Large intestine (tissue), 3 donors: ENCODE measurements around the gene TTC22. TPM values are rescaled to one million over a fixed set of nuclear protein-coding genes. Genes with fewer than 3 reads are reported as not detected.

Experiments used
- DNase-seq, 2 donors: peaks; one replicate each; pipeline versions ENCODE4 v3.0.0 to v3.0.0-alpha.2; 2013
- H3K27ac ChIP-seq: one replicate; pipeline ENCODE4 v1.5.1; 2013; ENCODE audit warnings: low read length
- H3K27me3 ChIP-seq: 2 replicates; pipeline ENCODE4 v1.6.1; 2013; ENCODE audit warnings: low read length; ENCODE audit not compliant: control insufficient read depth, insufficient read depth
- H3K36me3 ChIP-seq: 2 replicates; pipeline ENCODE4 v1.6.1; 2013; ENCODE audit warnings: low read length; ENCODE audit not compliant: control insufficient read depth, insufficient read depth
- H3K4me1 ChIP-seq: one replicate; pipeline ENCODE4 v1.6.1; 2013; ENCODE audit warnings: low read length; ENCODE audit not compliant: control insufficient read depth, insufficient read depth
- H3K4me3 ChIP-seq: one replicate; pipeline ENCODE4 v1.5.1; 2013; ENCODE audit warnings: low read length
- H3K9me3 ChIP-seq: one replicate; pipeline ENCODE4 v1.6.1; 2013; ENCODE audit warnings: mild to moderate bottlenecking, low read depth, low read length, moderate library complexity; ENCODE audit not compliant: control insufficient read depth
- WGBS: methylation state at CpG from one replicate; pipeline ENCODE4 v1.1.5; 2013; ENCODE audit warnings: low lambda C conversion rate; ENCODE audit not compliant: insufficient coverage; 5-methylcytosine and 5-hydroxymethylcytosine counted together
- polyA plus RNA-seq: library from polyadenylated mRNA; unstranded; fragments of 120-200 nt; gene quantifications from one replicate; pipeline ENCODE4 v1.2.1, GENCODE V29; 2013

Gene TTC22
- polyA plus RNA-seq, 1 donor, result 28.2 TPM

DNA sequence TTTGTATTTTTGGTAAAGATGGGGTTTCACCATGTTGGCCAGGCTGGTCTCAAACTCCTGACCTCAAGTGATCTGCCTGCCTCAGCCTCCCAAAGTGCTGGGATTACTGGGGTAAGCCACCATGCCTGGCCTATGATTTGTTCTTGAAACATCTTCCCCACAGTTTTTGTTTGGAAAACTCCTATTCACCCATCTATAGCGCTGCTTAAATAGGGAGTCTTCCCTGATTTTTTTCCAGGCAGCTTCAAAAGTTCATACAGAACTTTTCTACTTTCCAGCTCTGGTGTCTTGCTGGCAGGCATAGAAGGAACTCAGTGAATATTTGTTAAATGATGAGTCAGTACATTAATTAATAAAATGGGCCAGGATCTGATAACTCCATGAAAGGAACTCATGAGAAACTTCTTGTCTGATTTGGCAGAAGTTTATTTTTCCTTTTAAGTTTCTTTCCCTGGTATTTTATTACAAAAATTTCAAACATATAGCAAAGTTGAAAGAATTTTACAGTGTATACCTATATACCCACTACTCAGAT is 33.0 kb upstream of the TTC22 start:
- Histone ChIP-seq H3K9me3 (peaks cover 14% of the 10 kb centered on the region), H3K4me1 (no peaks in the 10 kb centered on the region), H3K27ac (no peak overlapping the region), H3K4me3 (no peak overlapping the region), H3K27me3 (no peaks in the 10 kb centered on the region), H3K36me3 (no peaks in the 10 kb centered on the region)
- no CpG with 5 or more reads among the region's 1 CpG for WGBS
- no peak for DNase-seq

DNA sequence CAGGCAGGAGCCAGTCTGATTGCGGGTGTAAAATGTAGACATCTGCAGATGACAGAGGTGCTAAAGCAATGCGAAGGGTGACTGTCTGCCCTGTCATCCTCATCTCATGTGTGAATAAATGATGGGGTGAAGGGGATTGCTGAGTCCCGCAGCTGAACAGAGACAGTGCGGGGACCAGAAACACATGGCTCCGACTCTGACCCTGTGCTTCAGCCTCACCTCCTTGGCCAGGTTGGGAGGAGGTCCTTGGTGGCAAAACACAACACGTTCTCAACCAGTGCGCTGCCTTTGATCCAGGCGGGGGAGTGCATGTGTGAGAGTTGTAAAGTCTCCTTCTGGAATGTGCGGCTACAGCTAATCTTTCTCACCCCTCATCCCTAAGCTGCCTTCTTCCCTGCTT is 32.0 kb upstream of the TTC22 start:
- Histone ChIP-seq H3K4me1 (no peaks in the 10 kb centered on the region), H3K27ac (no peak overlapping the region), H3K9me3 (peaks cover 21% of the 10 kb centered on the region), H3K27me3 (no peaks in the 10 kb centered on the region), H3K36me3 (no peaks in the 10 kb centered on the region), H3K4me3 (no peak overlapping the region)
- WGBS, result no CpG with 5 or more reads among the region's 9 CpGs
- no peak for DNase-seq

DNA sequence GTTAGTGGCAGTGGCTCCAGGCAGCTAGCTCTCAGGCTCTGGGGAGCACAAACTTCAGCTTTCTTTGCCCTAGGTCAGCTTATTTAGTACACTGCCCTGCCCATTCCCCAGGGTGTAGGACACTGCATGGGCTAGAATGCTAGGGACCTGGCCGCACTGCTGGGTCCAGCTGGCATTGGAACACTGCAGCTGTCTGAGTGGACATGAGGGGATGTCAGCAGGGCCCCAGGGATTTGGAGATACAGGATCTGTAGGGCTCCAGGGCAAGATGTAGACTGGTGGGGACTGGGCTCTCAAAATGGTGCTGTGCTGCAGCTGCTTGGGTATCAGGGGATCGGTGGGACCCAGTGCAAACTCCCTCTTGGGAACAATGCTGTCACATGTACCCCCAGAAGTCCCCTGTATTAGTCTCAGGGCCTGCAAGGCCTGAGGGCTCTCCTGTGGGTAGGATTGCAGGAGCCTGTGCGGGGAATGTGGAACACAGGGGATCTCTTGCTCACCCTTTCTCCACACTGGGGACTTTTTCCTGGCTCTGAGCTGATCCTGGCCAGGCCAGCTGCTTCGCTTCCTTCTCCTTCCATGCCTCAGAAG is 25.2 kb upstream of the TTC22 start:
- no CpG with 5 or more reads among the region's 4 CpGs for WGBS
- Histone ChIP-seq H3K27me3 (no peaks in the 10 kb centered on the region), H3K9me3 (peaks cover 48% of the 10 kb centered on the region), H3K4me1 (no peaks in the 10 kb centered on the region), H3K36me3 (peaks cover 6% of the 10 kb centered on the region), H3K4me3 (no peak overlapping the region), H3K27ac (no peak overlapping the region)
- no peak for DNase-seq

DNA sequence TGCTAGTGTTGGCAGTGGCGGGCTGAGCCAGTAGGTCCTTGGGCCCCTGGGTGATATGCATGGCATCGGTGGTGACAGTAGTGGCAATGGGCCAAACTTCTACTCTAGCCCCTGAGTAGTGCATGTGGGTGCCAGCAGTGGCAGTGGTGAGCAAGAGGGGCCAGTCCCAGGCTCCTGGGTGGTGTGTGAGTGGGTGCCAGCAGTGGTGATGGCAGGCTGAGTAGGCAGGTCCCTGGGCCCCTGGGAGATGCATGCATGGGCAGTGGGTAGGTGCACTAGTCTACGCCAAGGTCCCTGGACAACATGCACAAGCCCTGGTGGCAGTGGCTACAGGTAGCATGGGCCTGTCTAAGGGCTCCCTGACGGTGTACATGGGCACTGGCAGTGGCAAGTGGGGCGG is 24.6 kb upstream of the TTC22 start:
- Histone ChIP-seq H3K27ac (no peak overlapping the region), H3K9me3 (peaks cover 44% of the 10 kb centered on the region), H3K4me3 (no peak overlapping the region), H3K27me3 (no peaks in the 10 kb centered on the region), H3K36me3 (peaks cover 6% of the 10 kb centered on the region), H3K4me1 (no peaks in the 10 kb centered on the region)
- no CpG with 5 or more reads among the region's 5 CpGs for WGBS
- DNase-seq, result no peak

DNA sequence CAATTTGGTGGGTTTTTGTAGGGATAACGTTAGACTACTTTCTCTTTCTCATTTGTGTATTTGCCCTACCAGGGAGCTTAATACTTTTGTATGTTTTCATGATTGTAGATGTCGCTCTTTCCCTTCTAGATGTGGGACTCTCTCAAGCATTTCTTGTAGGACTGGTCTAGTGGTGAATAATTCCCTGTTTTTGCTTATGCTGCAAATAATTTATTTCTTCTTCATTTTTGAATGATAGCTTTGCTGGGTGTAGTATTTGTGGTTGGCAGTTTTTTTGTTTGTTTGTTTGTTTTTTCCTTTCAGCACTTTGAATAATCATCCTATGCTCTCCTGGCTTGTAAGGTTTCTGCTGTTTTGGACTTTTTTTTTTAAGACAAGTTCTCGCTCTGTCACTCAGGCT is 22.5 kb upstream of the TTC22 start:
- peaks cover 8% of the 10 kb centered on the region for H3K36me3 ChIP-seq
- H3K4me1 ChIP-seq, result no peaks in the 10 kb centered on the region
- H3K27ac ChIP-seq, result no peak overlapping the region
- DNase-seq, result no peak
- 70% methylated on average over 1 of the region's 3 CpGs for WGBS
- H3K4me3 ChIP-seq, result no peak overlapping the region
- H3K27me3 ChIP-seq, result no peaks in the 10 kb centered on the region
- peaks cover 42% of the 10 kb centered on the region for H3K9me3 ChIP-seq

DNA sequence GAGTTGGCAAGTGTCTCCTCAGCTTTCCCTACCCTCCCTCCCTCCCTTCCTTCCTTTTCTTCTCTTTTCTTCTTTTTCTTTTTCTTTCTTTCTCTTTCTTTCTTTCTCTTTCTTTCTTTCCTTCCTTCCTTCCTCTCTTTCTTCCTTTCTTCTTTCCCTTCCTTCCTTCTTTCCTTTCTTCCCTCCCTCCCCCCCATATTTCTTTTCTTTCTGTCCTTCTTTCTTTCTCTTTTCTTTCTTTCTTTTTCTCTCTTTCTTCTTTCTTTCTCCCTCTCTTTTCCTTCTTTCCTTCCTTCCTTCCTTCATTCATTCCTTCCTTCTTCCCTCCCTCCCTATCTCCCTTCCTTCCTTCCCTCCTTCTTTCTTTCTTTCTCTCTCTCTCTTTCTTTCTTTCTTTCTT is 18.6 kb upstream of the TTC22 start:
- Histone ChIP-seq H3K4me3 (no peak overlapping the region), H3K27me3 (no peaks in the 10 kb centered on the region), H3K4me1 (peaks cover 14% of the 10 kb centered on the region)

DNA sequence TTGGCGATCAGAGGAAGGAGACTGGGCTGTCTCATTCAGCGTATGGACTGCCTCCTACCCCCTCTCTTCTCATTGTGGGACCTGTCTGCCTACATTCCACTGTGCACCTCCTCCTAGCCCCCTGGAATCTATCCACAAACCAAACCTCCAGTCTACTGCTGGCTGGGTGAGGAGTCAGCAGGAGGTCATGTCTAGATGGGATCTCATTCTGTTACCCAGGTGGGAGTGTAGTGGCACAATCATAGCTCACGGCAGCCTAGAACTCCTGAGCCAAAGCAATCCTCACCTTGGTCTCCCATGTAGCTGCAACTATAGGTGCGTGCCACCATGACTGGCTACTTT is 18.0 kb upstream of the TTC22 start:
- H3K4me1 ChIP-seq, result peaks cover 20% of the 10 kb centered on the region
- no CpG with 5 or more reads among the region's 4 CpGs for WGBS

More for the DNA sequence above, 18.6 kb upstream of the TTC22 start:
- no peak for DNase-seq
- peaks cover 26% of the 10 kb centered on the region for H3K9me3 ChIP-seq
- H3K27ac ChIP-seq, result no peak overlapping the region
- peaks cover 2% of the 10 kb centered on the region for H3K36me3 ChIP-seq

DNA sequence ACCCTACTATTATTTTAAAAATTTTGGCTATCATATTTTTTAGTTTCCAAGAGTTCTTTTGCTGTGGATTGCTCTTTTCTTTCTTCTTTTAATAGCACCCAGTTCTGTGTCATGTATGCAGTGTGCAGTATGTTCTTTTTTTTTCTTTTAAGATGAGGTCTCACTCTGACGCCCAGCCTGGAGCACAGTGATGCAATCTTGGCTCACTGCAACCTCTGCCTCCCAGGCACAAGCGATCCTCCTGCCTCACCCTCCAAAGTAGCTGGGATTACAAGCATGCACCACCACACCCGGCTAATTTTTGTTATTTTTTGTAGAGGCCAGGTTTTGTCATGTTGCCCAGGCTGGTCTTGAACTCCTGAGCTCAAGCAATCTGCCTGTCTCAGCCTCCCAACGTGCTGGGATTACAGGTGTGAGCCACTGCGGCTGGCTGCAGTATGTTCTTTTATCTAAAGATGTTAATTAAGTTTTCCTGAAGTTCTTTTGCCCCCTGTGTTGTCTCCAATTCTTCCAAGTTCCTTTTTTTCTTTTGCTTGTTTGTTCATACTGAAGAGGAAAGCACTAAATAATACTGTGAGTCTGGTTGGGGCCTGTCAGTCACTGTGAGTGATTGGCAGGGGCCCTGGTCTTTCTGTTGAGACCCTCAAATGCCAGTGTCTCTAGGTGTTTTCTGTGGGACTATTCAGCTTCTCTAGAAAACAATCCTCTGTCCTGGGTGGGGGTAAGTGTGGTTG is 17.5 kb upstream of the TTC22 start:
- Histone ChIP-seq H3K4me3 (no peak overlapping the region), H3K36me3 (peaks cover 2% of the 10 kb centered on the region), H3K27me3 (no peaks in the 10 kb centered on the region), H3K4me1 (peaks cover 25% of the 10 kb centered on the region), H3K9me3 (peaks cover 16% of the 10 kb centered on the region), H3K27ac (no peak overlapping the region)
- no peak for DNase-seq
- no CpG with 5 or more reads among the region's 5 CpGs for WGBS

More for the DNA sequence above, 18.0 kb upstream of the TTC22 start:
- no peak overlapping the region for H3K4me3 ChIP-seq
- no peak for DNase-seq
- no peak overlapping the region for H3K27ac ChIP-seq
- peaks cover 2% of the 10 kb centered on the region for H3K36me3 ChIP-seq
- no peaks in the 10 kb centered on the region for H3K27me3 ChIP-seq
- peaks cover 21% of the 10 kb centered on the region for H3K9me3 ChIP-seq

DNA sequence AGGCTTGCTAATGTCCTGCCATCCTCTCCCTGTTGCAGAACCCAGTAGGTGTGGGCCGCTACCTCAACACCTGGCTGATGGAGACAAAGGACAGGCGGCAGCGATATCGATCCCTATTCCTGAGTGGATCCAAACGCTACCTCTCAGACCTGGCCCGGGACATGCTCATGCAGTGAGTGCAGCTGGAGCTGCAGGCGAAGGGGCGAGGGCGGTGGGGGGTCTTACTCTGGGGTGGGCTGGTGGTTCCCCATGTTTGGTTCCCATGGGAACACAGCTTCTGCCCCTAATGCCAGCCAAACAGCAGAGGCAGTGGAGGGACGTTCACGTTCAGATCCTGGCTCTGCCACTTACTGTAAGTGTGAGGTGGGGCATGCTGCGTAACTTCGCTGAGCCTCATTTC is 15.8 kb upstream of the TTC22 start:
- peaks cover 2% of the 10 kb centered on the region for H3K36me3 ChIP-seq
- no peak for DNase-seq
- H3K4me1 ChIP-seq, result peaks cover 34% of the 10 kb centered on the region
- no peaks in the 10 kb centered on the region for H3K27me3 ChIP-seq
- H3K9me3 ChIP-seq, result peaks cover 7% of the 10 kb centered on the region
- no peak overlapping the region for H3K27ac ChIP-seq
- no peak overlapping the region for H3K4me3 ChIP-seq
- WGBS, result no CpG with 5 or more reads among the region's 13 CpGs

DNA sequence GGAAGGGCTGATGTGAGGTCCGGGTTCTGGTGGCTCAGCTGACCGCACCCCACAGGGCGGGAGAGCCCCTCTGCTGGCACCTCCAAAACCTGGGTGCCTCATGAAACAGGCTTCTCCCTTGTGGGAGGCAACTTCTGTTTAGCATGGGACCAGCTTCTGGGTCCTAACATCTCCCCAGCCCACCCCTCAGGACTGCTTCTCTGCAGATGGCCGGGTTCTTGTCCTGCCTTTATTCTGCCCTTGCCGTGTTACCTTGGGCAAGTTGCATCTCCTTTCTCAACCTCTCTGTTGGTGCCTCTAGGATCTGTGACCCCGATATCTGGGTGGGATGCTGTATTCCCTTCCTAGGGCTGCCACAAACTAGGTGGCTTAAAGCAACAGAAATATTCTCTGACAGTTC is 15.0 kb upstream of the TTC22 start:
- Histone ChIP-seq H3K4me1 (peaks cover 34% of the 10 kb centered on the region), H3K36me3 (peaks cover 2% of the 10 kb centered on the region), H3K27ac (peak overlapping the region; percentile 93), H3K4me3 (no peak overlapping the region), H3K9me3 (peaks cover 4% of the 10 kb centered on the region), H3K27me3 (no peaks in the 10 kb centered on the region)
- DNase-seq, result no peak
- WGBS, result no CpG with 5 or more reads among the region's 6 CpGs
